Endothelial cell of umbilical vein (primary cell): ENCODE results near the gene LGR6. TPM values are rescaled to one million over a fixed set of nuclear protein-coding genes. Genes with fewer than 3 reads are reported as not detected.

Source experiments
- BruUV-seq: library from RNA; stranded (reverse); fragments of 400-500 nt; replicated peaks from 2 replicates; lab custom pipeline; 2021; lab: Mats Ljungman, UMichigan
- CTCF ChIA-PET: fragments of 300-600, 350-600 bp; sonication (Branson Sonifier 250); formaldehyde crosslinking; loops from one replicate; lab custom pipeline; 2021; ENCODE audit warnings: antibody characterized with exemption, inconsistent platforms; lab: Charles Lee
- POLR2A ChIA-PET: fragments of 300-600, 350-600 bp; sonication (Branson Sonifier 250); formaldehyde crosslinking; loops from one replicate; lab custom pipeline; 2021; ENCODE audit warnings: antibody characterized with exemption, inconsistent platforms; lab: Charles Lee
- DNase-seq: peaks from one replicate; pipeline ENCODE4 v3.0.0-alpha.2; 2011; ENCODE audit warnings: low read depth, low spot score
- FAIRE-seq: peaks from 2 replicates; lab custom pipeline; 2011; peaks lifted over from hg19 to GRCh38; lab: Jason Lieb, UNC
- H2AFZ ChIP-seq: 2 replicates; pipeline ENCODE4 v1.6.0; 2012; ENCODE audit warnings: low read depth, low read length, control low read depth, inconsistent platforms
- H3K27ac ChIP-seq: 2 replicates; pipeline ENCODE4 v1.5.1; 2011; ENCODE audit warnings: low read depth, mild to moderate bottlenecking, control low read depth, low read length, moderate library complexity; ENCODE audit not compliant: insufficient read depth
- H3K27me3 ChIP-seq, 2 experiments: 2 replicates each; pipeline versions ENCODE4 v1.6.0 to v1.6.1; 2011; ENCODE audit warnings: low read length in 2 of 2, mixed read lengths in 1 of 2; ENCODE audit not compliant: control insufficient read depth in 2 of 2, insufficient read depth in 2 of 2
- H3K36me3 ChIP-seq, 2 experiments: 2 replicates in 1 of 2; 3 replicates in 1 of 2; pipeline ENCODE4 v1.5.1; 2011; ENCODE audit warnings: low read length in 2 of 2, mild to moderate bottlenecking in 1 of 2, moderate library complexity in 1 of 2; ENCODE audit not compliant: control insufficient read depth in 2 of 2, insufficient read depth in 2 of 2; ENCODE audit errors: extremely low read depth in 1 of 2
- H3K4me1 ChIP-seq: 3 replicates; pipeline ENCODE4 v1.5.1; 2011; ENCODE audit warnings: mild to moderate bottlenecking, low read length; ENCODE audit not compliant: control insufficient read depth, insufficient read depth; ENCODE audit errors: extremely low read depth
- H3K4me2 ChIP-seq: 2 replicates; pipeline ENCODE4 v1.6.1; 2011; ENCODE audit warnings: low read length, control low read depth, mixed read lengths; ENCODE audit not compliant: insufficient read depth
- H3K4me3 ChIP-seq, 3 experiments: fragments of 200-600 bp in 1 of 3; sonication (generic), shearing (Covaris generic) in 1 of 3; replicated peaks in 1 of 3; 2 replicates each; pipeline ENCODE4 v1.5.1; 2011 to 2016; ENCODE audit warnings: control low read depth in 3 of 3, low read length in 3 of 3, mild to moderate bottlenecking in 2 of 3, inconsistent platforms in 1 of 3, low read depth in 1 of 3, moderate library complexity in 1 of 3; ENCODE audit not compliant: insufficient read depth in 1 of 3
- H3K79me2 ChIP-seq: 2 replicates; pipeline ENCODE4 v1.6.0; 2012; ENCODE audit warnings: low read length, inconsistent platforms; ENCODE audit not compliant: control insufficient read depth, insufficient read depth
- H3K9ac ChIP-seq: replicated peaks from 2 replicates; pipeline ENCODE3; 2011; ENCODE audit warnings: low read length, control low read depth; ENCODE audit not compliant: insufficient read depth; ENCODE audit errors: extremely low read depth
- H3K9me1 ChIP-seq: replicated peaks from 3 replicates; pipeline ENCODE4 v1.6.0; 2011; ENCODE audit warnings: mild to moderate bottlenecking, low read length; ENCODE audit not compliant: control insufficient read depth, insufficient read depth; ENCODE audit errors: extremely low read depth
- H3K9me3 ChIP-seq: replicated peaks from 2 replicates; pipeline ENCODE4 v1.5.1; 2012; ENCODE audit warnings: low read length, inconsistent platforms; ENCODE audit not compliant: control insufficient read depth, insufficient read depth
- H4K20me1 ChIP-seq: replicated peaks from 2 replicates; pipeline ENCODE3; 2011; ENCODE audit warnings: mild to moderate bottlenecking, low read length; ENCODE audit not compliant: control insufficient read depth, insufficient read depth; ENCODE audit errors: extremely low read depth
- EZH2 ChIP-seq: IDR thresholded peaks from 2 replicates; pipeline ENCODE4 v1.6.1; 2012; ENCODE audit warnings: borderline replicate concordance, low read depth, mild to moderate bottlenecking, moderate library complexity, low read length, inconsistent platforms; ENCODE audit not compliant: severe bottlenecking
- GATA2 ChIP-seq: IDR thresholded peaks from 2 replicates; pipeline ENCODE4 v1.7.0; 2011; ENCODE audit warnings: low read depth, mild to moderate bottlenecking, moderate library complexity, mixed read lengths, low read length; ENCODE audit not compliant: insufficient read length, insufficient read depth
- MAX ChIP-seq: IDR thresholded peaks from 2 replicates; pipeline ENCODE4 v1.6.1; 2011; ENCODE audit not compliant: insufficient read depth, insufficient read length
- MYC ChIP-seq: IDR thresholded peaks from one replicate; pipeline ENCODE4 v1.6.1; 2011; ENCODE audit warnings: mild to moderate bottlenecking, low read depth, low read length
- POLR2A ChIP-seq: IDR thresholded peaks from 2 replicates; pipeline ENCODE4 v1.6.1; 2012; ENCODE audit warnings: low read depth, mild to moderate bottlenecking, control low read depth, low read length
- dilution Hi-C: fragments of 300-500 bp; cut with MboI; formaldehyde crosslinking; loops from one replicate; pipeline ENCODE4 v1.15.0; 2019; ENCODE audit warnings: low sequenced_read_pairs; ENCODE audit not compliant: extremely low pct_ligation_motif_present
- intact Hi-C: fragments of 100-400 bp; cut with micrococcal nuclease; formaldehyde crosslinking; loops from one replicate; pipeline ENCODE4 v1.10.0; 2022
- polyA plus RNA-seq, 4 experiments: library from polyadenylated mRNA; depleted of rRNA in 3 of 4; stranded (reverse) in 3 of 4; unstranded in 1 of 4; fragments of >200 nt; gene quantifications; 2 replicates each; pipeline versions ENCODE4 v1.2.1 to v1.2.3, GENCODE V29; 2011 to 2012; ENCODE audit warnings: missing spikeins in 1 of 4
- total RNA-seq: library from RNA; stranded (reverse); gene quantifications from 2 replicates; pipeline ENCODE4 v1.2.3, GENCODE V29; 2021
- TF ChIP-seq, protein P1 (sequence below), 2 donors: IDR thresholded peaks; 1 replicate in 1 of 2; 2 replicates in 1 of 2; pipeline ENCODE4 v1.5.1; 2011; ENCODE audit warnings: low read length in 2 of 2, mild to moderate bottlenecking in 2 of 2, moderate library complexity in 2 of 2, control low read depth in 1 of 2, inconsistent platforms in 1 of 2, low read depth in 1 of 2; ENCODE audit not compliant: insufficient read depth in 1 of 2; ENCODE audit errors: extremely low read depth in 1 of 2

The LGR6 gene
- total and polyA plus RNA-seq, 2 donors (not counting 3 experiments of a cell fraction or from before 2014, with no cell fraction given), result not detected

DNA sequence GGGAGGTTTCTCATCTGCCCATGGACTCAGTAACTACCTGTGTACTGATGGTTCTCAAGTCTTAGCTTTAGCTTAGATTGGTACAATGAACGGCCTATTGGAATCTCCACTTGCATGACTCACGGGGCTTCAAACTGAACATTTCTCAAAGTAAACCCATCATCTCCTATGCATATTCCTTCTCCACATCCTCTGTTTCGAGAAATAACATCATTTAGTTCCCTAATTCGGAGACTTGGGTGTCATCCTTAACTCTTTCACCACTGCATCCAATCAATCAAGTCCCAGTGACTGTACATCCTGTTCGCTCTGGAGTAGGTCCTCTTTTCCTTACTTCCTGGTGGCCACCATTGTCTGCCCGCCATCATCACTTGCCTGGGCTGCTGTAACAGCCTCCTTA lies 55.8 kb downstream of the LGR6 start:
- Histone ChIP-seq H4K20me1 (no peaks in the 10 kb centered on the region), H2AFZ (no peak overlapping the region), H3K36me3 (no peaks in the 10 kb centered on the region), H3K79me2 (no peaks in the 10 kb centered on the region), H3K9me3 (no peaks in the 10 kb centered on the region), H3K9ac (no peak overlapping the region), H3K4me3 (no peak overlapping the region), H3K9me1 (no peaks in the 10 kb centered on the region), H3K4me2 (no peak overlapping the region), H3K27me3 (peaks cover 8 to 9% of the 10 kb centered on the region in 2 experiments), H3K4me1 (no peaks in the 10 kb centered on the region), H3K27ac (no peak overlapping the region)
- dilution Hi-C loops (no loop called here), intact Hi-C loops (no loop called here)
- ChIA-PET POLR2A (no interaction called here), CTCF (interaction anchor here (1.0 to 1.5 kb wide), 2 partner anchors 24 to 57 kb away, joined by 3 read pairs; no protein-coding TSS in a partner anchor)
- DNase-seq (no peak), FAIRE-seq (no peak)
- BruUV-seq, result no TSS peak
- TF ChIP-seq POLR2A (no peak), MYC (no peak), EZH2 (no peak), GATA2 (no peak), MAX (no peak)
- TF ChIP-seq, protein P1, sequence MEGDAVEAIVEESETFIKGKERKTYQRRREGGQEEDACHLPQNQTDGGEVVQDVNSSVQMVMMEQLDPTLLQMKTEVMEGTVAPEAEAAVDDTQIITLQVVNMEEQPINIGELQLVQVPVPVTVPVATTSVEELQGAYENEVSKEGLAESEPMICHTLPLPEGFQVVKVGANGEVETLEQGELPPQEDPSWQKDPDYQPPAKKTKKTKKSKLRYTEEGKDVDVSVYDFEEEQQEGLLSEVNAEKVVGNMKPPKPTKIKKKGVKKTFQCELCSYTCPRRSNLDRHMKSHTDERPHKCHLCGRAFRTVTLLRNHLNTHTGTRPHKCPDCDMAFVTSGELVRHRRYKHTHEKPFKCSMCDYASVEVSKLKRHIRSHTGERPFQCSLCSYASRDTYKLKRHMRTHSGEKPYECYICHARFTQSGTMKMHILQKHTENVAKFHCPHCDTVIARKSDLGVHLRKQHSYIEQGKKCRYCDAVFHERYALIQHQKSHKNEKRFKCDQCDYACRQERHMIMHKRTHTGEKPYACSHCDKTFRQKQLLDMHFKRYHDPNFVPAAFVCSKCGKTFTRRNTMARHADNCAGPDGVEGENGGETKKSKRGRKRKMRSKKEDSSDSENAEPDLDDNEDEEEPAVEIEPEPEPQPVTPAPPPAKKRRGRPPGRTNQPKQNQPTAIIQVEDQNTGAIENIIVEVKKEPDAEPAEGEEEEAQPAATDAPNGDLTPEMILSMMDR (IDR thresholded peaks at IDR 0.05; ENCODE audit: extremely low read depth in 1 of 2, insufficient read depth in 1 of 2, low read depth in 1 of 2, low read length in 2 of 2), result no peak
